HepG2 (cell line): ENCODE results near the gene HECTD1. TPM values are rescaled to one million over a fixed set of nuclear protein-coding genes. Genes with fewer than 3 reads are reported as not detected.
A peak's percentile ranks its signal among the peaks of the same experiment; 100 is the strongest.

Experiments used
- AGO1 ChIP-seq: fragments of 200-400 bp; formaldehyde crosslinking; IDR thresholded peaks from 2 replicates; pipeline ENCODE4 v1.6.1; 2017; ENCODE audit warnings: mild to moderate bottlenecking, low read depth, low read length, moderate library complexity; ENCODE audit not compliant: poor library complexity, severe bottlenecking
- AGO2 ChIP-seq: fragments of 200-400 bp; formaldehyde crosslinking; optimal IDR thresholded peaks from 2 replicates; pipeline ENCODE3; 2017; ENCODE audit warnings: mild to moderate bottlenecking, low read depth, low read length, moderate library complexity
- CBX2 ChIP-seq, 2 experiments: fragments of 200-600 bp in 1 of 2; sonication (generic); formaldehyde crosslinking in 1 of 2; IDR thresholded peaks; 2 replicates each; pipeline versions ENCODE4 v1.7.0 to v1.8.1; 2018 to 2022; ENCODE audit warnings: low read depth in 2 of 2, low read length in 1 of 2, mild to moderate bottlenecking in 1 of 2, missing genetic modification reagents in 1 of 2
- CHD4 ChIP-seq: fragments of 200-600 bp; sonication (generic); IDR thresholded peaks from 2 replicates; pipeline ENCODE4 v1.7.0; 2017; ENCODE audit warnings: mild to moderate bottlenecking, low read length, borderline replicate concordance
- CREM ChIP-seq, 2 experiments: sonication (generic) in 1 of 2; formaldehyde crosslinking in 1 of 2; IDR thresholded peaks; 2 replicates each; pipeline versions ENCODE4 v1.4.0 to v1.6.1; 2016 to 2020; ENCODE audit warnings: antibody characterized with exemption in 1 of 2, mild to moderate bottlenecking in 1 of 2, missing genetic modification reagents in 1 of 2
- ELF4 ChIP-seq: sonication (generic); formaldehyde crosslinking; IDR thresholded peaks from 2 replicates; pipeline ENCODE4 v1.5.0; 2020; ENCODE audit warnings: missing genetic modification reagents, mild to moderate bottlenecking, moderate library complexity, borderline replicate concordance
- ETV5 ChIP-seq: IDR thresholded peaks from 2 replicates; pipeline ENCODE4 v1.6.1; 2018; ENCODE audit warnings: missing biosample characterization, missing genetic modification reagents, inconsistent platforms, borderline replicate concordance
- KDM5A ChIP-seq: fragments of 200-600 bp; sonication (generic); IDR thresholded peaks from 2 replicates; pipeline ENCODE4 v1.7.0; 2018; ENCODE audit warnings: antibody characterized with exemption, mild to moderate bottlenecking, low read length, borderline replicate concordance
- MEF2D ChIP-seq: sonication (generic); formaldehyde crosslinking; IDR thresholded peaks from 2 replicates; pipeline ENCODE4 v1.5.1; 2020; ENCODE audit warnings: mild to moderate bottlenecking, missing genetic modification reagents
- MEIS1 ChIP-seq: sonication (generic); formaldehyde crosslinking; IDR thresholded peaks from 2 replicates; pipeline ENCODE4 v1.9.0; 2021; ENCODE audit warnings: mild to moderate bottlenecking, missing genetic modification reagents, moderate library complexity, borderline replicate concordance
- NKX3-1 ChIP-seq: sonication (generic); formaldehyde crosslinking; IDR thresholded peaks from 2 replicates; pipeline ENCODE4 v1.5.0; 2020; ENCODE audit warnings: missing genetic modification reagents
- RAD21 ChIP-seq: fragments of 450-650 bp; formaldehyde crosslinking; IDR thresholded peaks from 2 replicates; pipeline ENCODE4 v1.5.0; 2020; ENCODE audit warnings: mild to moderate bottlenecking
- RBM22 ChIP-seq: fragments of 200-400 bp; formaldehyde crosslinking; optimal IDR thresholded peaks from 2 replicates; pipeline ENCODE3; 2017; ENCODE audit warnings: mild to moderate bottlenecking, low read length, moderate library complexity
- SIN3A ChIP-seq: IDR thresholded peaks from 2 replicates; pipeline ENCODE4 v1.6.1; 2011; ENCODE audit warnings: low read depth, mild to moderate bottlenecking, control low read depth, low read length, borderline replicate concordance
- ZFP41 ChIP-seq: sonication (generic); formaldehyde crosslinking; IDR thresholded peaks from 2 replicates; pipeline ENCODE4 v1.4.0; 2020; ENCODE audit warnings: mild to moderate bottlenecking, missing genetic modification reagents, borderline replicate concordance
- ZNF101 ChIP-seq: sonication (generic); formaldehyde crosslinking; IDR thresholded peaks from 2 replicates; pipeline ENCODE4 v1.4.0; 2020; ENCODE audit warnings: mild to moderate bottlenecking, low read depth, missing genetic modification reagents, borderline replicate concordance
- ZNF256 ChIP-seq: sonication (generic); formaldehyde crosslinking; conservative IDR thresholded peaks from 2 replicates; pipeline ENCODE4 v1.4.0; 2020; ENCODE audit warnings: missing genetic modification reagents
- ZNF264 ChIP-seq: sonication (generic); formaldehyde crosslinking; IDR thresholded peaks from 2 replicates; pipeline ENCODE4 v1.4.0; 2020; ENCODE audit warnings: missing genetic modification reagents
- ZNF501 ChIP-seq: sonication (generic); formaldehyde crosslinking; IDR thresholded peaks from 2 replicates; pipeline ENCODE4 v1.5.1; 2020; ENCODE audit warnings: mild to moderate bottlenecking, moderate library complexity, missing genetic modification reagents
- polyA plus RNA-seq, 8 experiments: library from polyadenylated mRNA; depleted of rRNA in 3 of 8; stranded (reverse) in 7 of 8; unstranded in 1 of 8; fragments of >200 nt; fragmentation: Illumina TruSeq in 4 of 8; extraction: Trizol in 4 of 8; gene quantifications; 2 replicates each; pipeline versions ENCODE4 v1.2.1 to v1.2.3, GENCODE V29; 2011 to 2016; ENCODE audit warnings: low read depth in 4 of 8, missing spikeins in 1 of 8, mixed read lengths in 1 of 8; ENCODE audit not compliant: insufficient read depth in 1 of 8
- total RNA-seq, 5 experiments: library from RNA; depleted of rRNA; stranded (reverse); fragments of >200 nt; fragmentation: Illumina TruSeq; extraction: Trizol; gene quantifications; 2 replicates each; pipeline ENCODE4 v1.2.3, GENCODE V29; 2016; ENCODE audit warnings: low read depth in 1 of 5
- TF ChIP-seq, protein P1 (sequence below): sonication (generic); formaldehyde crosslinking; IDR thresholded peaks from 2 replicates; pipeline ENCODE4 v1.4.0; 2020; ENCODE audit warnings: missing genetic modification reagents, borderline replicate concordance
- TF ChIP-seq, protein P2 (sequence below): IDR thresholded peaks from 2 replicates; pipeline ENCODE4 v1.6.1; 2016
- TF ChIP-seq, protein P3 (sequence below): sonication (generic); formaldehyde crosslinking; IDR thresholded peaks from 2 replicates; pipeline ENCODE4 v1.4.0; 2020; ENCODE audit warnings: missing genetic modification reagents, low read depth, mild to moderate bottlenecking, borderline replicate concordance

The HECTD1 gene
- total and polyA plus RNA-seq, 2 of the 13 experiments (the other 11 are each of a cell fraction or from before 2014, with no cell fraction given): 312 to 560 TPM

DNA sequence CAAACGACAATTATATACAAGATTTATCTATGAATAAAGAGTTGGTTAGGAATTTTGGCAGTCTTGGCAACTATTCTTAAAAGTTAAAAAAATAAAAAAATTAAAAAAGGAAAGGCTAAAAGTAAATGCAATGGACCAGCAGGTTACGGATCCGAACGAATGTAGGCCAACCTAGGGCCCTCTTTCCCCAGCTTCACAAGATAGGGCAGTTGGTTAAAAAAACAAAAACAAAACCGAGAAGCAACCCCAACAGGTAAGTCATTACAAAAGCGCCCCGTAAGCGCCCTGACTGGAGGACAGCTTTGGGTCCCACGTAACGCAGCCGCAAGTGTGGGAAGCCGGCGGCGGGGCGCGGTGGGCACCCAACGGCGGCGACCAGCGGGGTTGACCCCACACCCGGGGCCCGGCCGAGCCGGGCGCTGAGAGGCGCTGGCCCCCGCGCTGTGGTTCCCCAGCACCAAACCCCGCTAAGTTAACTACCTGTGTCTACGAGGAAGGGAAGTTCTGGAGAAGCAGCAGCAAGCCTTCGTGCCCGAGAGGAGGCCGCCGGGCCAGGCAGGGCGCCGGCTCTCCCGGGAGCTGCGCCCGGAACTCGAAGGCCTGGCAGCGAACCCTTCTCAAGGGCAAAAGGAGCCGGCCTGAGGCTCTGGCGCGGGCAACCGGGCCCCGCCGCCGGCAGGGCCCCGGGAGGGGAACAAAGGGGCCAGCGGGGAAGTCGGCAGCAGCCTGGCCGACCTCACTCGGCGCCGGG lies 882 bp downstream of the HECTD1 start (continued):
- TF ChIP-seq, protein P1, sequence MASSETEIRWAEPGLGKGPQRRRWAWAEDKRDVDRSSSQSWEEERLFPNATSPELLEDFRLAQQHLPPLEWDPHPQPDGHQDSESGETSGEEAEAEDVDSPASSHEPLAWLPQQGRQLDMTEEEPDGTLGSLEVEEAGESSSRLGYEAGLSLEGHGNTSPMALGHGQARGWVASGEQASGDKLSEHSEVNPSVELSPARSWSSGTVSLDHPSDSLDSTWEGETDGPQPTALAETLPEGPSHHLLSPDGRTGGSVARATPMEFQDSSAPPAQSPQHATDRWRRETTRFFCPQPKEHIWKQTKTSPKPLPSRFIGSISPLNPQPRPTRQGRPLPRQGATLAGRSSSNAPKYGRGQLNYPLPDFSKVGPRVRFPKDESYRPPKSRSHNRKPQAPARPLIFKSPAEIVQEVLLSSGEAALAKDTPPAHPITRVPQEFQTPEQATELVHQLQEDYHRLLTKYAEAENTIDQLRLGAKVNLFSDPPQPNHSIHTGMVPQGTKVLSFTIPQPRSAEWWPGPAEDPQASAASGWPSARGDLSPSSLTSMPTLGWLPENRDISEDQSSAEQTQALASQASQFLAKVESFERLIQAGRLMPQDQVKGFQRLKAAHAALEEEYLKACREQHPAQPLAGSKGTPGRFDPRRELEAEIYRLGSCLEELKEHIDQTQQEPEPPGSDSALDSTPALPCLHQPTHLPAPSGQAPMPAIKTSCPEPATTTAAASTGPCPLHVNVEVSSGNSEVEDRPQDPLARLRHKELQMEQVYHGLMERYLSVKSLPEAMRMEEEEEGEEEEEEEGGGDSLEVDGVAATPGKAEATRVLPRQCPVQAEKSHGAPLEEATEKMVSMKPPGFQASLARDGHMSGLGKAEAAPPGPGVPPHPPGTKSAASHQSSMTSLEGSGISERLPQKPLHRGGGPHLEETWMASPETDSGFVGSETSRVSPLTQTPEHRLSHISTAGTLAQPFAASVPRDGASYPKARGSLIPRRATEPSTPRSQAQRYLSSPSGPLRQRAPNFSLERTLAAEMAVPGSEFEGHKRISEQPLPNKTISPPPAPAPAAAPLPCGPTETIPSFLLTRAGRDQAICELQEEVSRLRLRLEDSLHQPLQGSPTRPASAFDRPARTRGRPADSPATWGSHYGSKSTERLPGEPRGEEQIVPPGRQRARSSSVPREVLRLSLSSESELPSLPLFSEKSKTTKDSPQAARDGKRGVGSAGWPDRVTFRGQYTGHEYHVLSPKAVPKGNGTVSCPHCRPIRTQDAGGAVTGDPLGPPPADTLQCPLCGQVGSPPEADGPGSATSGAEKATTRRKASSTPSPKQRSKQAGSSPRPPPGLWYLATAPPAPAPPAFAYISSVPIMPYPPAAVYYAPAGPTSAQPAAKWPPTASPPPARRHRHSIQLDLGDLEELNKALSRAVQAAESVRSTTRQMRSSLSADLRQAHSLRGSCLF: no peak
- TF ChIP-seq ZNF101 (CRISPR knock-in tag): 0 out of 2 replicates have a peak, but pooled peaks have one; percentile 5
- TF ChIP-seq, protein P2, sequence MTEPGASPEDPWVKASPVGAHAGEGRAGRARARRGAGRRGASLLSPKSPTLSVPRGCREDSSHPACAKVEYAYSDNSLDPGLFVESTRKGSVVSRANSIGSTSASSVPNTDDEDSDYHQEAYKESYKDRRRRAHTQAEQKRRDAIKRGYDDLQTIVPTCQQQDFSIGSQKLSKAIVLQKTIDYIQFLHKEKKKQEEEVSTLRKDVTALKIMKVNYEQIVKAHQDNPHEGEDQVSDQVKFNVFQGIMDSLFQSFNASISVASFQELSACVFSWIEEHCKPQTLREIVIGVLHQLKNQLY (CRISPR knock-in tag): no peak
- TF ChIP-seq MEF2D (CRISPR knock-in tag): no peak
- peak; percentile 95 for TF ChIP-seq AGO2
- no peak for TF ChIP-seq CREM (IDR thresholded peaks at IDR 0.05)
- TF ChIP-seq CREM (CRISPR knock-in tag; IDR thresholded peaks at IDR 0.05): 0 out of 2 replicates have a peak, but pooled peaks have one; percentile 12
- TF ChIP-seq MEIS1: 0 out of 2 replicates have a peak, but pooled peaks have one; percentile 15
- peak; percentile 36 for TF ChIP-seq AGO1
- TF ChIP-seq ZNF256: no peak
- peak; percentile 92; the same call in 1 of the 2 replicates for TF ChIP-seq SIN3A
- TF ChIP-seq ELF4 (CRISPR knock-in tag): peak; percentile 64; the same call in 1 of the 2 replicates
- TF ChIP-seq RBM22: peak; percentile 61
- 0 out of 2 replicates have a peak, but pooled peaks have one; percentile 36 for TF ChIP-seq ZNF501 (CRISPR knock-in tag)
- TF ChIP-seq, protein P3, sequence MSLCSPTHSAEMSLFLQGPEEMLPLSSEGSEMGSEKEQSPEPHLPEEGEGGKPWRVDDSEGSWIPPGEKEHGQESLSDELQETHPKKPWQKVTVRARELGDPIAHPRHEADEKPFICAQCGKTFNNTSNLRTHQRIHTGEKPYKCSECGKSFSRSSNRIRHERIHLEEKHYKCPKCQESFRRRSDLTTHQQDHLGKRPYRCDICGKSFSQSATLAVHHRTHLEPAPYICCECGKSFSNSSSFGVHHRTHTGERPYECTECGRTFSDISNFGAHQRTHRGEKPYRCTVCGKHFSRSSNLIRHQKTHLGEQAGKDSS: no peak; the same call in 1 of the 2 replicates
- 0 out of 2 replicates have a peak, but pooled peaks have one; percentile 65 for TF ChIP-seq CBX2 (IDR thresholded peaks at IDR 0.05; ENCODE audit: low read depth, low read length)
- no peak for TF ChIP-seq CBX2 (CRISPR knock-in tag; IDR thresholded peaks at IDR 0.05; ENCODE audit: low read depth)
- TF ChIP-seq ZFP41 (CRISPR knock-in tag): no peak
- TF ChIP-seq ETV5: 0 out of 2 replicates have a peak, but pooled peaks have one; percentile 13
- TF ChIP-seq KDM5A: 0 out of 2 replicates have a peak, but pooled peaks have one; percentile 68
- TF ChIP-seq NKX3-1 (CRISPR knock-in tag): 0 out of 2 replicates have a peak, but pooled peaks have one; percentile 73
- peak; percentile 10 for TF ChIP-seq RAD21
- TF ChIP-seq CHD4: no peak
- 0 out of 2 replicates have a peak, but pooled peaks have one; percentile 16 for TF ChIP-seq ZNF264 (CRISPR knock-in tag)
